Peyer's patch (tissue), 4 donors: Measurements from ENCODE around the gene MYO9A.

ENCODE experiments used
- CTCF ChIP-seq, 6 experiments: fragments of 450-650 bp in 4 of 6; fragments of 200-600 bp in 2 of 6; sonication (generic) in 1 of 6; IDR thresholded peaks; one replicate each; pipeline ENCODE4 v1.5.1; 2017 to 2019; ENCODE audit warnings: antibody characterized with exemption in 6 of 6, mild to moderate bottlenecking in 3 of 6, moderate library complexity in 1 of 6
- POLR2A ChIP-seq, 2 donors: fragments of 450-650 bp; IDR thresholded peaks; one replicate each; pipeline ENCODE4 v1.5.1; 2017; ENCODE audit warnings: antibody characterized with exemption in 2 of 2, mild to moderate bottlenecking in 2 of 2, moderate library complexity in 2 of 2

- TF ChIP-seq POLR2A (IDR thresholded peaks at IDR 0.05) (no peak), CTCF (IDR thresholded peaks at IDR 0.05) (no peak)
Measured at GRCh38 chr15:72133211-72133610, 15.3 kb upstream of the MYO9A start.
